Skeletal muscle tissue (tissue), 4 donors: Measurements from ENCODE around the gene ZNF853. TPM values are rescaled to one million over a fixed set of nuclear protein-coding genes. Genes with fewer than 3 reads are reported as not detected.

ENCODE experiments used
- H3K27ac ChIP-seq: one replicate; pipeline ENCODE4 v1.7.0; 2013; ENCODE audit warnings: mild to moderate bottlenecking, low read depth, low read length, inconsistent platforms
- H3K27me3 ChIP-seq, 3 donors: one replicate each; pipeline ENCODE4 v1.7.0; 2013; ENCODE audit warnings: low read length in 3 of 3; ENCODE audit not compliant: control insufficient read depth in 3 of 3, insufficient read depth in 3 of 3
- H3K36me3 ChIP-seq, 3 donors: one replicate each; pipeline ENCODE4 v1.7.0; 2013; ENCODE audit warnings: low read length in 3 of 3; ENCODE audit not compliant: control insufficient read depth in 3 of 3, insufficient read depth in 3 of 3
- H3K4me1 ChIP-seq, 3 donors: one replicate each; pipeline ENCODE4 v1.7.0; 2013; ENCODE audit warnings: low read length in 3 of 3, mild to moderate bottlenecking in 3 of 3; ENCODE audit not compliant: control insufficient read depth in 3 of 3, insufficient read depth in 3 of 3
- H3K4me3 ChIP-seq, 3 donors: one replicate each; pipeline ENCODE4 v1.7.0; 2013; ENCODE audit warnings: low read length in 3 of 3
- H3K9ac ChIP-seq, 3 donors: one replicate each; pipeline ENCODE4 v1.7.0; 2013; ENCODE audit warnings: low read length in 3 of 3, mild to moderate bottlenecking in 3 of 3, moderate library complexity in 2 of 3, low read depth in 1 of 3
- H3K9me3 ChIP-seq, 3 donors: one replicate each; pipeline ENCODE4 v1.7.0; 2013; ENCODE audit warnings: low read length in 3 of 3; ENCODE audit not compliant: control insufficient read depth in 3 of 3
- total RNA-seq: library from RNA; depleted of rRNA; stranded (reverse); fragments of >200 nt; gene quantifications from one replicate; pipeline ENCODE4 v1.2.3, GENCODE V29; 2014
- donor health status: Osteomylitis.

The ZNF853 gene
- total RNA-seq, 1 donor from 2014 or later = 12.0 TPM

DNA sequence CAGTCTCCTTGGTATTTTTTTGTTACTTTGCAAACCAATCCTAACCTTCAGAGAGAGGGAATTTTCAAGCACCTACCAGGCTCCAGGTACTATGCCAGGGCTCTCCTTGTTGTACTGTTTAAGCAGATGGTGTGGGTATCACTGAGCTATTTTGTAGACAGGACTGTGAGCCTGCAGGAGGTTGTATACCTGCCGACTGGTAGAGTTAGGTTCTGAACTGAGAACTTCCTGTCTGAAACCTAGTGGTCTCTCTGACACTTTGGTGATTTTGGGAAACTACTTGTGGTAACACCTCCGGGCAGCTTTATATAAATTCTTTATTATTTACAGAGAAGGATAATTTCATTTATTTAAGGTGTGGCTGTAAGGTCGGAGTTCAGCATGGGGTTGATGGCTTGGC, 4.6 kb downstream of the ZNF853 start:
- Histone ChIP-seq H3K9me3 (no peaks in the 10 kb centered on the region), H3K4me1 (peaks cover 3 to 9% (median 9%) of the 10 kb centered on the region in 3 donors), H3K27me3 (peaks cover 0 to 3% (median 0%) of the 10 kb centered on the region in 3 donors), H3K36me3 (peaks cover 12 to 26% (median 14%) of the 10 kb centered on the region in 3 donors), H3K9ac (no peak overlapping the region), H3K4me3 (no peak overlapping the region), H3K27ac (no peak overlapping the region)

DNA sequence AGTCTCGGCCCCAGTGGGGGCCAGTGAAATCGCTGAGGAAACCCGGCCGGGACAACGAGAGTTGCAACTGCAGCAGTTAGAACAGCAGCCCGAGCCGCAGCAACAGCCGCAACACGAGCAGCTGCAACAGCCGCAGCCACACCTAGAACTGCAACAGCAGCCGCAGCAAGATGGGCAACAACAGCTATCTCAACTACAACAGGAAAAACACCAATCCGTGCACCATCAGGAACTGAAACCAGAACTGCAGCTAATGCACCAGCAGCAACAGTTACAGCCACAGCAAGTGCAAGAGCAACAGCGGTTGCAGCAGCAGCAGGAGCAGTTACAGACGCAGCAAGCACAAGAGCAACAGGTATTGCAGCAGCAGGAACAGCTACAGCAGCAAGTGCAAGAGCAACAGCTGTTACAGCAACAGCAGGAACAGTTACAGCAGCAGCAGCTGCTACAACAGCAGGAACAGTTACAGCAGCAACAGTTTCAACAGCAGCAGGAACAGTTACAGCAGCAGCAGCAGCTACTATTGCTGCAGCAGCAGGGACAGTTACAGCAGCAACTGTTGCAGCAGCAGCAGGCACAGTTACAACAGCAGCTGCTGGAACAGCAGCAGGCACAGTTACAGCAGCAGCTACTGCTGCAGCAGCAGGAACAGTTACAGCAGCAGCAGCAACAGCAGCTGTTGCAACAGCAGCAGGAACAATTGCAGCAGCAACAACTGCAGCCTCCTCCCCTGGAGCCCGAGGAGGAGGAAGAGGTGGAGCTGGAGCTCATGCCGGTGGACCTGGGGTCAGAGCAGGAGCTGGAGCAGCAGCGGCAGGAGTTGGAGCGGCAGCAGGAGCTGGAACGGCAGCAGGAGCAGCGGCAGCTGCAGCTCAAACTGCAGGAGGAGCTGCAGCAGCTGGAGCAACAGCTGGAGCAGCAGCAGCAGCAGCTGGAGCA, 6.1 kb downstream of the ZNF853 start:
- peaks cover 12 to 26% (median 14%) of the 10 kb centered on the region in 3 donors for H3K36me3 ChIP-seq

DNA sequence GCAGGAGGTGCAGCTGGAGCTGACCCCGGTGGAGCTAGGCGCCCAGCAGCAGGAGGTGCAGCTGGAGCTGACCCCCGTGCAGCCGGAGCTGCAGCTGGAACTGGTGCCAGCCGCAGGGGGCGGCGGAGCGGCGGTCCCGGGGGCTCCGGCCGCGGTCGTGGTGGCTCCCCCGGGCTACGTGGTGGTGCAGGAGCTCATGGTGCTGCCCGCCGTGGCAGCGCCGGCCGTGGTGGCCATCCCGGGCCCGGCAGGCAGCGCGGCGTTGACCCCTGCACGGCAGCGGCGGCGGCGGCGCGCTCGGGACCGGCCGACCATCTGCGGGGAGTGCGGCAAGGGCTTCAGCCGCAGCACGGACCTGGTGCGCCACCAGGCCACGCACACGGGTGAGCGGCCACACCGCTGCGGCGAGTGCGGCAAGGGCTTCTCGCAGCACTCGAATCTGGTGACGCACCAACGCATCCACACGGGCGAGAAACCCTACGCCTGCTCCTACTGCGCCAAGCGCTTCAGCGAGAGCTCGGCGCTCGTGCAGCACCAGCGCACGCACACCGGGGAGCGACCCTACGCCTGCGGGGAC, 6.8 kb downstream of the ZNF853 start:
- Histone ChIP-seq H3K9ac (no peak overlapping the region), H3K27me3 (peaks cover 0 to 1% (median 0%) of the 10 kb centered on the region in 3 donors), H3K27ac (no peak overlapping the region), H3K9me3 (no peaks in the 10 kb centered on the region), H3K4me3 (no peak overlapping the region), H3K36me3 (peaks cover 12 to 26% (median 14%) of the 10 kb centered on the region in 3 donors), H3K4me1 (no peaks in the 10 kb centered on the region)

More for the DNA sequence above, 6.1 kb downstream of the ZNF853 start:
- Histone ChIP-seq H3K27ac (no peak overlapping the region), H3K4me1 (peaks cover 0 to under 1% (median 0%) of the 10 kb centered on the region in 3 donors), H3K4me3 (no peak overlapping the region), H3K9ac (no peak overlapping the region), H3K9me3 (no peaks in the 10 kb centered on the region), H3K27me3 (peaks cover 0 to 3% (median 0%) of the 10 kb centered on the region in 3 donors)

DNA sequence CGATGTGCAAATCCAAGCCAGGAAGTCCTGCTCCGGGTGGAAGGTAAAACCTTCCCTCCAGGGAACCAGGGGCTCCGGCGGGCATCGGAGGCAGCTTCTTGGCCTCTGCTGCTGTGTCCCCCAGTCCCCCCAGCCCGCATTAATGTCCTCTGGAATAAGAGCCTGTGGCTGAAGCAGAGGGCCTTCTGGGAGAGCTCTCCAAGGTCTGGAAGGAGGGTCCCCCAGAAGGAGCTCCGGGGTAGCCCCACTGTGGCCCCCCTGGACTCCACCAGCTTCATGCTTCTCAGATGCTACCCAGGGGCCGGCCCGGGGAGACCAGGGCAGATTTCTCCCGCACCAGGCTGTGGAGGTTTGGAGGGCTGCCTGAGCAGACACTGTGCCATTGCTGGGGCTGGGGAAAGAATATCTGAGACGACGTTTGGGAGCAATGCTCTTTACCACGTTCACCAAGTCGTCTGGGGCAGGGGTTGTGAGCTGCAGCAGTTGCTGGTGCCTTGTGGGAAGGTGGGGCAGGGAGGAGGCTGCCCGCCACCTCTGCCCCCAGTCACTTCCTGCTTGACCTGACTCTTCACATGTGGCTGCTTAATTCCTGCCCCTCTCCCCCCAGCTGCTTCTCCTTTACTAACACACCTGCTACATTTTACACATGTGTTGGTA, 8.3 kb downstream of the ZNF853 start:
- Histone ChIP-seq H3K36me3 (peaks cover 11 to 22% (median 12%) of the 10 kb centered on the region in 3 donors), H3K4me3 (no peak overlapping the region), H3K27me3 (no peaks in the 10 kb centered on the region), H3K9me3 (no peaks in the 10 kb centered on the region), H3K9ac (no peak overlapping the region), H3K4me1 (no peaks in the 10 kb centered on the region), H3K27ac (no peak overlapping the region)

DNA sequence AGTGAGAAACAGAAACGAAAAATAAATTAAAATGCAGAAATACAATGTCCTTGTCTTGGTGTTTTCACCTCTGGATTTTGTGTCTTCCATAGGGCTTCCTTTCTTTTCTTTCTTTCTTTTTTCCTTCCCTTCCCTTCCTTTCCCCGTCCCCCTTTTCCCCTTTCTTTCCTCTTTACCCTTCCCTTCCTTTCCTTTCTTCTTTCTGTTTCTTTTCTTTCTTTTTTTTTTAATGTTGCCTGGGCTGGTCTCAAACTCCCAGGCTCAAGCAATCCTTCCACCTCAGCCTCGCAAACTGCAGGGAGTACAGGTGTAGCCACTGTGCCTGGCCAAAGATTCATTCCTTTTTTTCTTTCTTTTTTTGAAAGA, 8.8 kb downstream of the ZNF853 start:
- Histone ChIP-seq H3K27me3 (no peaks in the 10 kb centered on the region), H3K36me3 (peaks cover 11 to 22% (median 12%) of the 10 kb centered on the region in 3 donors), H3K27ac (no peak overlapping the region), H3K9me3 (no peaks in the 10 kb centered on the region), H3K4me3 (no peak overlapping the region), H3K4me1 (no peaks in the 10 kb centered on the region), H3K9ac (no peak overlapping the region)

DNA sequence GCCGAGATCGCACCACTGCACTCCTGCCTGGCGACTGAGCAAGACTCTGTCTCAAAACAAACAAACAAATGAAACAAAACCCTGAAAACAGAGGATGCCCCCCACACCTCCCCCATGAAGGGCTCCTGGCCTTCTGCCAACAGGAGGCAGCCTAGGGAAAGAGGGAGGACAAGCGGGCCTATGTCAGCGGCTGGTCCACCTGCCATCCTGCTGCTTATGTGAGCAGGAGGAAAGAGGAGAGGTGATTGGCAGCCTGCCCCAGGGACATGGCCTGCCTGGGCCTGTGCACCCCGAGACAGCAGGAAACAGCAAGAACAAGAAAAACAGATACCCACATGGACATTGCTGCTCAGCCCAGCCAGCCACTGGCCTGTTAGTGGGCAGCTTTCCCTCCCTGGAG, 12.6 kb downstream of the ZNF853 start:
- Histone ChIP-seq H3K4me3 (no peak overlapping the region), H3K9ac (no peak overlapping the region), H3K4me1 (no peaks in the 10 kb centered on the region), H3K9me3 (no peaks in the 10 kb centered on the region), H3K36me3 (peaks cover 2 to 6% (median 3%) of the 10 kb centered on the region in 3 donors), H3K27me3 (no peaks in the 10 kb centered on the region), H3K27ac (no peak overlapping the region)

DNA sequence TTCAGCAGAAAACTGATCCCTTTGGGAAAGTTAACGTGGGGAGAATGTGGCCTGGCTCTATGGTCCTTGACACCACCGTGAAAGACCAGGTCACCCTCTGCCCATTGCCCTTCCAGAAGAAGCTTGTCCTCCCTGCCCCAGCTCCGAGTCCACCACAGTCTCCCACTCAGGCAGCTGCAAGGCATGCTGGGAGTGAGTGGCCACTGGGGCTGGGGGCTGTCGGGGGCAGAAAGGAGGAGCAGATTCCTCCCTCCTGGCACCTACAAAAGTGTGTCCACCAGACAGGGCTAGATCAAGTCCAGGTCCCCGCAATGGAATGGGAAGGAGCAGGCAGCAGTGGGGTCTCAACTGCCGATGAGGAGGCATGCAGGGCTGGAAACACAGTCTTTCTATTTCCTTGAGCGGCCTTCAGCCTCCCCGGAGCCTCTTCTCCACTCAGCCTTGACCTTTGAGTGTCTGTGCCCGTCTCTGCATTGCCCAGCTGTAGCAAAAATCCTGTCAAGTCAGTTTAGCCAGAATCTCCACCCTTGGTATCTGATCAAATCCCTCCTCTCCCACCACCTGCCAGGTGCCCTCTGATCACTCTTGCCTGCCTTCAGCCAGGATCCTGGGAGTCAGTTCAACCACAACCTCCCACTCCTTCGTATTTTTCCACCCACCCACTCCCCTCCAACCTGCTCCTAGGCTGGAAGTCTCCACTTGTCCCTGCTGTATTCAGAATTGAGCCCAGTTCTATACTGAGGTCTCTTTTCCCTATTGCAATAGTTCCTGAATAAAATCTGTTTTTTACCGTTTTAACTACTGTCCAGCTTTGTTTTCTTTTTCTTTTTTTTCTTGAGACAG, 14.8 kb downstream of the ZNF853 start:
- Histone ChIP-seq H3K9ac (no peak overlapping the region), H3K27me3 (no peaks in the 10 kb centered on the region), H3K4me1 (no peaks in the 10 kb centered on the region), H3K36me3 (no peaks in the 10 kb centered on the region), H3K9me3 (no peaks in the 10 kb centered on the region), H3K4me3 (no peak overlapping the region), H3K27ac (no peak overlapping the region)

DNA sequence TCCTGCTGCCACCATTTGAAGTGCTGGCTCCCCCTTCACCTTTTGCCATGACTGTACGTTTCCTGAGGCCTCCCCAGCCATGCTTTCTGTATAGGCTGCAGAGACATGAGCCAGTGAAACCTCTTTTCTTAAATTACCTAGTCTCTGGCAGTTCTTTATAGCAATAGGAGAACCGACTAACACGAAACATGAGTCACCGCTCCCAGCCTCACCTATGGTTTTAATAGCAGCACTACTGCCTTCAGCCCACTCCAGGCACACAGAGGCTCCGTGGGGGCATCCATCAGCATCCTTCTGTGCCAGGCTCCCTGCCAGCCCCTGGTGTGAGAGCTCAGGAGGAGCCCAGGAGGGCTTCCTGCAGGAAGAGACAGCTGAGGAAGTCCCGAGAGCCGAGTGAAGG, 16.2 kb downstream of the ZNF853 start:
- Histone ChIP-seq H3K4me3 (no peak overlapping the region), H3K36me3 (no peaks in the 10 kb centered on the region), H3K27me3 (no peaks in the 10 kb centered on the region), H3K27ac (no peak overlapping the region), H3K9ac (no peak overlapping the region), H3K9me3 (no peaks in the 10 kb centered on the region), H3K4me1 (peaks cover 4 to 5% (median 4%) of the 10 kb centered on the region in 3 donors)

DNA sequence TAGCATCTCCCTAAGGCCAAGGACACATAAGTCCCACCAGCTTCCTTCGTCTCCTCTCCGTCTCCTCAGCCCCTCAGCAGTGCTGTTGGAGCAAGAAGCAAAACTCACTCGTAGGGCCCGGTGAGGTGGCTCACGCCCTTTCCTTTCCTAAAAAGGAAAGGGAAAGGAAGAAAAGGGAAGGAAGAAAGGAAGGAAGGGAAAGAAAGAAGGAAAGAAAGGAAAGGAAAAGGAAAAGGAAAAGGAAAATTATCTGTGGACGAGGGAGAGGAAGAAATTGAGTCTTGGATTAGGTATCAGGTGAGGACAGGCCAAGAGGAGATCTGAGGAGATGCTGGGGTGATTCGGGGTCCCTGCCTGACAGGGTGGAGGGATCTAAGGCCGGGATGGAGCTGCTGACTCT, 18.6 kb downstream of the ZNF853 start:
- peaks cover 0 to 2% (median 0%) of the 10 kb centered on the region in 3 donors for H3K36me3 ChIP-seq
- no peak overlapping the region for H3K27ac ChIP-seq
- H3K9ac ChIP-seq = no peak overlapping the region
- peaks cover 14 to 17% (median 15%) of the 10 kb centered on the region in 3 donors for H3K4me1 ChIP-seq
- H3K9me3 ChIP-seq = no peaks in the 10 kb centered on the region
- no peaks in the 10 kb centered on the region for H3K27me3 ChIP-seq
- no peak overlapping the region for H3K4me3 ChIP-seq
